GOT3 (cell line): ENCODE results near the gene HPD.
"Not testable (repeated sequence)": the region's sequence is repeated elsewhere in the genome, so short reads cannot be mapped to it uniquely, and the experiment has no call there.

Source experiments
- DNase-seq: peaks from one replicate; lab custom pipeline; 2025; ENCODE audit warnings: mixed read lengths; lab: John Stamatoyannopoulos, UW

The HPD gene

DNA sequence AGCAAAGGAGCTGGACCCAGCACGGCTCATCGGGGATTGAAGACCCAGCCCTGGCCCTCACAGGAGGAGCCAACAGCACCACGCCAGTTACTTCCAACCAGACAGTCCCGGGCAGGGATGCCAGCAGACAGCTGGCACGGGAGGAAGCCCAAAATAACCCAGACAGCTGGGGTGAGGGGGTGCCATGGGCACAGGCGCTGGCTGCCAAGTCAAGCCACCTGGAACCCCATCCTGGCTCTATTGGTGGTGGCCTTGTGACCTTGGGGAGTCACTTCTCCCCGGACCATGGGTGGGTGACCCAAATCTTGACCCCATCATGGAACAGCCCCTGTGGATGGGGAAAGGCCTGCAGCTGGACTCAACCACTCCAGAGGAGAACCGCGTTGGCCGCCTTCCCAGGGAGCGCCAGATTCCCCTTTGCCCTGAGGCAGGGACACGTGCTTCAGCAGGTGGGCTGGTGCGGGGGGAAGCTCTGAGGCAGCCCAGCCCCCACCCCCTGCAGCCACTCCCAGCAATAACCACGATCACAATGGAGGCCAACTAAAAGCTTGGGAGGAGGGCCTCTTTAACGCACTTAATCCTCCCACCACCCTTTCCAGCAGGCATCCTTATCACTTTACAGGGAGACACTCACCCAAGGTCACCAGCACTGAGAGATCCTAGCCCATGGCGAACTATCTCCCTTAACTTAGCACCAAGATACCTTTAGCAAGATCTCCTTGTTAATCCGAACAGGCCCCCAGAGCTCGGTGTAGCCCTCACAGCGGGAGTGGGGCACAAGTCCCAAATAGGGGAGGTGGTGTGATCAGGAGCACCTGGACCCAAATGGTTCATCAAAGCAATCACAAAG, 60.5 kb downstream of the HPD start:
- no peak for DNase-seq

DNA sequence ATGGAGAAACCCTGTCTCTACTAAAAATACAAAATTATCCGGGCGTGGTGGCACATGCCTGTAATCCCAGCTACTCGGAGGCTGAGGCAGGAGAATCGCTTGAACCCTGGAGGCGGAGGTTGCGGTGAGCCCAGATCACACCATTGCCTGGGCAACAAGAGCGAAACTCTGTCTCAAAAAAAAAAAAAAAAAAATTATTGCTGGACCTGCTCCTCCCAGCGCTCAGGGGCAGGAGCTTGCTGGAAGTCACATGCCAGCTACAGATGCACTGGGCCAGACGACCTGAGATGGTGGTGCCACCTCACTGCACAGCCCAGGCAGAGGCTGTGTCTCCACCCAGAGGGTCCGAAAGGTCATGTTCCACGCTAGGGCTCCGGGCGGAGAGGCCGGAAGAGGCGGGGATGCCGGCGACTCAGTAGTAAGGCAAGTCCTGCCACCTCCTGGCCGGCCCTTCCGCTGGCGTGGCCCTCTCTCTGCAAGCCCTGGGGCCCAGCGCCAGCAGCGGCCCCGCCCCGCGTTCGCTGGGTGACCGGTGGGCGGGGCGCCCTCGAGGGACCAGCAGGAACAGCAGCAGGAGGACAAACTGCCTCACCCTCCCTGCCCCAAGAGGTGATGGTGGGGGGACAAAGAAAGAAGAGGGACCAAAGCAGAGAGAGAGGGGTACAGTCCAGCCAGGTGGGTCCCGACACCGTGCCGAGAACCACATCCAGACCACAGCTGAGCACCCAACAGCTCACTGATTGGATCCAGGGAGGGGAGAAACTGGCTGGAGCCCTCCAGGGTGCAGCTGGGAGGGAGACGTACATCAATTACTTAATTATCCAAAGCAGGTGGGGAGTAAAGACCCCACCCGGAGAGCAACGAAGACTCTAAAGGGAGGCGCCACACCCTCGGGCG, 61.6 kb downstream of the HPD start:
- DNase-seq, result no peak

DNA sequence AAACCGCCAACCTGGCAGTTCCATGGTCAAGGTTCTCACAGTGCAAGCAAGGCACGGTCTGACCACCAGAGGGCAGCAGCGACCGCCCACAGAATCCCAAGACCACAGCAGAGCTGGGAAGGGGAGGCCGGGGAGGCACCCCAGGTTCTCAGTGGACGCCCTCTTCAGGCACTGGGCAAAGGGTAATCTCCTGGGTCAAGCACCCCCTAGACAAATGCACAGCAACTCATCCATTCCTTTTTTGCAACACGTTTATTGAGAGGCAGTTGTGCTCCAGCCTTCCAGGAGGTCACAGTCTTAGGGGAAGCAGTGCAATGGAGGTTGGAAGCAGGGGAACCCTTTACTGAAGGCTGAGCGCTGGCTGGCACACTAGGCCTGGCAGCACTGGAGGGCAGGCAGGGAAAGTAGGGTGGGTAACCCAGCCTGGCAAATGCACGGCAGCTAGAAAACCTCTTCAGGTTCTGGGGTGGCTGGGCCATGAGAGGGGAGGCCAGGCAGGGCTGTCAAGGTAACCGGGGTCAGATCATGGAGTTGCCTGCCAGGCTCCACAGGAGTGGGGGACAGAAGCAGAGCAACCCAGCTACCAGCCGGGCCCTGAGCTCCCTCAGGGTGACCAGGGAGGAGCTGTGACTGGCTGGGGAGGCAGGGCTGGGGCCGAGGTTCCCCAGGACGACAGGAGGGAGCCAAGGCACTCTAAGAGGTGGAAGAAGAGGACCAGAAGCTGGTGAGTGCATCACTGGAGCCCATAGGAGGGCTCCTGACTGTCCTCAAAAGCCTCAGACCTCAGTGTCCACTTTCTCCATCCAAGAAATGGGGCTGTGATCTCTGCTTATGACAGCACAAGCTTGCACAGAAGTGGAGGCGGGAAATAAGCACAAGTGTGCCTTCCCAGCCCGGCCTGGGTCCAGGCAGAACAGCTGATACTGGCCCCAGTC, 63.4 kb downstream of the HPD start:
- DNase-seq, result peak; percentile 59

DNA sequence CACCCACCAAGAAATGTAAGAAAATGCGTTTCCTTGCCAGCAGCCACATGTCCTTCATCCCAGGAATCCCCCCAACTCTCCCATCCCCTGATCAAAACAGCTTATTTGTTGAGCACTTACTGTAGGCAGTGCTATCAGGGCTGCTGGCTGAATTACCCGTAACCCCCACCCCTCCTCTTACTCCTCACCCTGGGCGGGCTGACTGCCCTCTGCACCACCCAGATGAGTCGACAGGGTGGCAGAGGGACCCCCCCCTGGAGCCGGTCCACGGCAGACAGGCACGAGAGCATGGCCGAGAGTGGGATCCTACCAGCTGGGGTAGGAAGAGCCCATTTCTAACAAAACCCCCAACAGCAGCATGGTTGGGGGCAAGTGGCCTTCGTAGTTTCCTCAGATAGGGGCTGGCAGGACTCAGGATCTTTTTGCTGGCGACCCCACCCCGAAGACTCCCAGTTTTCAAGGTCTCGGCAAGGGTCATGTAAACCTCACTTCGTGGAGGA, 64.1 kb downstream of the HPD start:
- DNase-seq, result no peak

DNA sequence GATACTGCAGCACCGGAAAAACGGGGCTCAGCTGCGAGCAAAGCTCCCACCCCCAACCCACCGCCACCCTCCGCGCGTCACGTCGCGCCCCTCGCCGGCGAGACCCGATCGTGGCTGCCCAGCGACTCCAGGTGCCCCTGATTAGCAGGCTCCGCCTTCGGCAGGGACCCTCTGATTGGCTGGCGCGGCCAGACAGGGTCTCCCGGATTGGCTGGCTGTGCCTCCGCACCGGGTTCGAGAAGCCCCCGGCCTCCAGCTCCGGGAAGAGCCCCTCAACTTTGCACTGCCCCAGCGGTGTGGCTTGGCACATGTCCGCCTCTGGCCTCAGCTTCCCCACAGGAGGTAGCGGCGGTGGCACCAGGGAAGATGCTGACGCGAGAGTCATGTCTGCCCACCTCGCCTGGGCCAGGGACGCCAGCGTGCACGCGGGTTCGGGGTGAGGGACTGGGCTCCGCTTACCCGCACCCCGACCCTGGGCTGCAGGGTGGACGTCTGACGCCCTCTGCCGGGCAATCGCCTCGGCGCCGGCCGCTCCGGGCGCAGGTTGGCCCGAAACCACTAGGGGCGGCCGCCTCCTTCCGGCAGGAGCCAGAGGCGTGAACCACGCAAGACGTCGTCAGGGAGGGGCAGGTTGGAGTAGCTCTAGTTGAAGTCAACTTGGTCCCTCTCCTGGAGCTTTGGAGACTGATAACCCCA, 64.7 kb downstream of the HPD start:
- DNase-seq, result peak; percentile 79

DNA sequence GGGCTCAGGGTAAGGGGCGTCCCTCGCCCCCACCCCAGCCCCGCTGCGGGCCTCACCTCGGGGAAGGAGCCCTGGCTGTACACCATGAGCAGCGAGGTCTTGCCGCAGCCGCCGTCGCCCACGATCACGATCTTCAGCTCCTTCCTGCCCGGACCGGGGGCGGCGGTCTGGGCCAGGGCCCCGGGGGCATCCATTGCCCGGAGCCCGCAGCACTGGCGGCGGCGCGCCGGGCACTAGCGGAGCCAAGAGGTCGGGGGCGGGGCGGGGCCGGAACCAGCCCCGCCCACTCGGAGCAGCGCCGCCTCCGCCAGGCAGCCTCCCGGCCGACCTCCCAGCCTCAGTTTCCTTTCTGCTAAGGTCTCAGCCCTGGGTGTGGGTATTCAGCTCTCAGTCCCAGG, 65.2 kb downstream of the HPD start, which contains the start of gene RHOF:
RHOF (minus strand) TSS at position 249 of the 398 bp plus-strand sequence; CDS start at position 194, 55 bp downstream.
- DNase-seq, result no peak

DNA sequence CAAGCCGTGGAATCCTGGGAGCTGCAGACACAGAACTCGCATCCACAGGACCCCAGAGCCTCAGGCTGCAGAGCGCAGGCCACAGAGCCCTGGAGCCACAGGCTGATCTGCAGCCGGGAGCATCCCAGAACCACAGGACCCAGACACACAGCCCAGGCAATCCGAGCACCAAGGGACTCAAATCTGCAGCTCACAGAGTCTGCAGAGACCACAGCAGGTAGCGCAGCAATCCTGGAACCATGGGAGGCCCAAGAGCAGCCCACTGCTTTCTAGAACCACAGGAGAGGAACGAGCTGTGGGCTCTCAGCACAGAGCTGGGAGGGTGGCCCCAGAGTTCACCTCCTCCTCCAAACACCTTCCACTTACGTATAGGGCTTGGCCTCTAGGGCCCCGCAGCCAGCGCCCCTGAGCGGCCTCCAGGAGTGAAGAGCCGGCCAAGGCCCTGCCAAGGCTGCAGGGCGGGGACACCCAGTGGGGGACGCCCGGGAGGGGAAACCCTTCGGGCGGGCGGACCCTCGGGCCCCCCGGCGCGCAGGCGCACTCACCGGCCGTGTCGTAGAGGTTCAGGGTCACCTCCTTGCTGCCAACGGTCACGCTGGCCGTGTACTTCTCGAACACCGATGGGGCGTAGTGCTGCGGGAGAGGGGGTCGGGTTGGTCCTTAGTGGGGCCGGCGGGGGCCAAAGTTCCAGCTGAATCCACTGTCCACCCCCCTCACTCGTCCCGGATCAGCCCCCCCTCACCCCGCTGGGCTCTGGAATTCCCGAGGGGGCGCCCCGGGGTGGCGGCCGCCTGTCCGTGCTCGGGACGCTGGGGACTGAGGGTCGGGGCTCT, 65.8 kb downstream of the HPD start:
- DNase-seq, result no peak

DNA sequence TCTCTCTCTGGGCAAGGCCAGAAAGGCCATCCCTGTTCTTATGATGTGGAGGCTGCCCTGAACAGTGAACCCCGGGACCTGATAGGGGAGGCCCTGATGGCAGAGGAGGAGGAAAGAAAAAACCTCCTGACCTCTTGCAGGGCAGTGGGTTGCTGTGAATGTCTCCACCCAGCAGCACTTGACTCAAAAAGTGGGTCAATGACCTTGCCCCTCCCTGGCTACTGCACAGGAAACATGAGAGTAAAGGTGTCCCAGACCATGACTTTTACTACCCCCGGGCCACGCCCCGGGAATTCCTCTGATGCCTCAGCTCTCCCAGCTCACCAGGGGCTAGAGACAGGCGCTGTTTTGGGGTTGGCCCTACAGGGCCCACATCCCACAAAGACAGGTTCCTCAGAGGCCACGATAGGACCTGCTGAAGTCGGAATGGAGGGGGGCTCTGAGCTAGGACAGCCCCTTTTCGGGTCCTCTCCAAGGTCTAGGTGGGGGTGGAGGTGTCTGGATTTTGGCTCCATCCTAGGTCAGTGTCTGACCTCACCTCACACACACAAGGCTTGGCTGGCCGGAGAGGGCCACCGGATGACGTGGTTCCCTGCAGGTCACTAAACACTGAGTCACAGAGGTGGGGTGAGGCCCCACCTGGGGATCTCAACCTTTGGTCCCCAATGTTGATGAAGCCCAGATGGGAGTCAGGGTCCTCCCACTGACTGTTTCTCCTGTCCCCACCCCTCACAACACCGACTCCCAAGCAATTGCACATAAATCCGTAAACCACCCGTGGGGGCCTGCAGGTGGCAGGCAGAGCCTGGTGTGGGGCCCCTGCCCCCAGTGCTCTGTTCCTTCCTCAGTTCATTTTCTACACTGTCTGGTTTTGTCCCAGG, 66.7 kb downstream of the HPD start:
- DNase-seq, result no peak

DNA sequence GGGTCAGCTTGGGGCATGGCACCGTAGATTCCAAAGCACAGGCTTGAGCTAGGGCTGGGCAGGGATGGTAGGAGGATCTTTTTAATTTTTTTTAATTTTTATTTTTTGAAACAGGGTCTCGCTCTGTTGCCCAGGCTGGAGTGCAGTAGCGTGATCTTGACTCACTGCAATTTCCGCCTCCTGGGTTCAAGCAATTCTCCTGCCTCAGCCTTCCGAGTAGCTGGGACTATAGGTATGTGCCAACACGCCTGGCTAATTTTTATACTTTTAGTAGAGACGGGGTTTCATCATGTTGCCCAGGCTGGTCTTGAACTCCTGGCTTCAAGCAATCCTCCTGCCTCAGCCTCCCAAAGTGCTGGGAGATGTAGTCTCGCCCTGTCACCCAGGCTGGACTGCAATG, 67.9 kb downstream of the HPD start:
- not testable (repeated sequence) for DNase-seq

DNA sequence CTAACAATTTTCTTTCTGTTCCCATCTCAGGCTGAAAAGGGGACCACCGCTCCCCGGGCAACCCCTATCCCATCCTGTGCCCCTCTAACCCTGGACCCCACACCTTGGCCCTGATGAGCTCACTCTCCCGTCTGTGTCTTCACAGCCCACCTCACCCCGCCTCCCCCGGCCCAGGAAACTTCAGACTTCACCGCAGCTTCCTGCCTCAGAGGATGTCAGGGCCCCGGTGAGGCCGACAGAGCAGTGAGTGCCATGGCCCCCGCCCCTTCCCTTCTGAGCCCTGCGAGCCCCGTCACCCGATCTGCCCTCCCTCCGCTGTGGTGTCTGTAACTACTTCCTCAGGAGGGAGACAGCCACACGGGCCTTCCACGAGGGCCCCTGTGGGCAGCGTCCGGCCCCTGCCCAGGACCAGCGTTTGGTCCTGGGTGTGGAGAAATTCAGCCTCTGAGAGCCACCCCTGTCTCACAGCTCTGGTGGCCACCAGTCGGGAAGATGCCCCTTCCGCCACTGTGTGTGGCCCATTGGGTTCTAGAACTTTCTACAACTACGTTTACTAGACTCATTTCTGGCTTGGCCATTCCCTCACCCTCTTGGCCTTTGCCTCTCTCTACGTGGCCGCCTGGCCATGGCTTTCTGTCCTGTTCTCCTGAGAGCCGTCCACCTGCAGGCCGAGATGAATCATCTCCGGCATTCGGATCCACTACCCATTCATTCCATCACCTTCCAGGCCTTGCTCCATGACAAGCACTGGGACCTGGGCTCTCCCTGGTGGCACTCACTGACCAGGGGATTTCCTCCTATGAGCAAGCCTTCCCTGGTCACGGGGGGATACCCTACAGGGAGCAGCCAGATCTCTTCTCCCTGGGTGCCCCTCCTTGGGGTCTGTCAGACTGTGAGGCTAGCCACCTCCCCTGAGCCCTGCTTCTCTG, 68.6 kb downstream of the HPD start:
- DNase-seq, result no peak
